RCC 7860 (cell line): ENCODE data around the gene MSH5.

ENCODE experiments used
- DNase-seq: peaks from one replicate; pipeline ENCODE4 v3.0.0-alpha.2; 2015; ENCODE audit warnings: low spot score
- FAIRE-seq: peaks from 2 replicates; lab custom pipeline; 2012; peaks lifted over from hg19 to GRCh38; lab: Jason Lieb, UNC

Gene MSH5

DNA sequence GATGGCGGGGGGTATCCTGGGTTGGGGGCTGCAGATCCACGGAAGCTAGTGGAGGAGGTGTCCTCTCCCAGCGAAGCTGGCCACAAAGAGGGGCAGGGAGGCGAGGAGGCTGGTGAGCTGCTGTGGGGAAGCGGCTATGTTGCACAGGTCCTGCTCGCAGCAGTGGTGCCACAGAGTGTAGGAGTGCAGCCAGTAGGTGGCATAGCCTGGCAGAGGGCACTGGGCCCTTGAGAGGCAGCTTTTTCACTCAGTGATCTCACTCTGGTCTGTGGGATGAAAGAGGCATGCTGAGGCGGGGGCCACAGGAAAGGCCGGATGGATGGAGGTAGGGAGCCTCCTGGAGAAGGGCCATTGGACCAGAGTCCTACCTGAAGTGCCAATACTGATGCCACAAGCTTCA is 27.5 kb upstream of the MSH5 start:
- FAIRE-seq = no peak
- DNase-seq = no peak

DNA sequence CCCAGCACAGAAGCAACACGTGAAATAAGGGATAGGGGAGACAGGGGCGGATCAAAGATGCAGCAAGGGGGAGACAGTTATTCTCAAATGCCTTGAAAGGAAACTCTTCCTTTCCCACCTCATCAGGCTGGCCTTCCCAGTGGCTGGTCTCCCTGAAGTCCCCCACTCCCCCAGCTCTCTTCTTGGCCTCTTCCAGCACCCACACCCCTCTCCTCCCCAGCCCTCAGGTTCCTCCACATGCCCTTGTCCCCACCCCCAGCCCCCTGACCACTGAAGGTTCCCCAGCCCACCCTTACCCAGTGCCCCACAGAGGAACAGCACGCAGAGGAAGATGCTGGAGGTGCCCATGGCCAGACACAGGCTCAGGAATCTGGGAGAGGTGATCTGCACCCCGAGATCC is 26.3 kb upstream of the MSH5 start:
- no peak for DNase-seq
- FAIRE-seq = no peak

DNA sequence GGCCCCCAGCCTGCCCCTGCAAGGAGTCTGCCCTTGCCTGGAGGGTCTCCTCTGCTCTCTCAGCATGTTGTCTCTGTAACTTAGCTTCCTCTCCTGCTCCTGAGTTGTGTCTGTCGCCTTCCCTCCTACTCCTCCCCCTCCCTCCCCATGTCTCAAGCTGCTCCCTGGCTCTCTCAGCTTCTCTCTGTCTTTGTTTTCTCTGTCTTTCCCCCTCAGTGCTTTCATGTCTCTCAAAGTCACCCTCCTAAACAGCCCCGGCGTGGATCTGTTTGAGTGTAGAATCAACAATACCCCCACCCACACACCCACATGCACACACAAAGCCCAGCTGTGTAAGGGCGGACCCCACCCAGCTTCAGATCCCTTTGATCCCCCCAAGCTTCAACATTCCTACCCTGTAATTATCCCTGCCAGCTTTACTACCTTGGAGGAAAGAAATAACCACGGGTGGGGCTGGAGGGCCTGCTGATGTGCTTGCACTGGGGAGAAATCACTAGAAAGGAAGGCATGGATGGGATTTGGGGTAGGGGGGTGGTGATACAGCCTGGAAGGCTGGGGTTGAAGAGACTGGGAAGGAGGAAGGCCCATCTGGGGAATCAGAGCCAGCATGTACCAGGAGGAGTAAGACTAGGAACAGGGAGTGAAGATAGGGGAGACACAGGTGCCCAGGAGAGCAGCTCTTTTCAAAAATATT is 25.7 kb upstream of the MSH5 start:
- no peak for DNase-seq
- FAIRE-seq = no peak

DNA sequence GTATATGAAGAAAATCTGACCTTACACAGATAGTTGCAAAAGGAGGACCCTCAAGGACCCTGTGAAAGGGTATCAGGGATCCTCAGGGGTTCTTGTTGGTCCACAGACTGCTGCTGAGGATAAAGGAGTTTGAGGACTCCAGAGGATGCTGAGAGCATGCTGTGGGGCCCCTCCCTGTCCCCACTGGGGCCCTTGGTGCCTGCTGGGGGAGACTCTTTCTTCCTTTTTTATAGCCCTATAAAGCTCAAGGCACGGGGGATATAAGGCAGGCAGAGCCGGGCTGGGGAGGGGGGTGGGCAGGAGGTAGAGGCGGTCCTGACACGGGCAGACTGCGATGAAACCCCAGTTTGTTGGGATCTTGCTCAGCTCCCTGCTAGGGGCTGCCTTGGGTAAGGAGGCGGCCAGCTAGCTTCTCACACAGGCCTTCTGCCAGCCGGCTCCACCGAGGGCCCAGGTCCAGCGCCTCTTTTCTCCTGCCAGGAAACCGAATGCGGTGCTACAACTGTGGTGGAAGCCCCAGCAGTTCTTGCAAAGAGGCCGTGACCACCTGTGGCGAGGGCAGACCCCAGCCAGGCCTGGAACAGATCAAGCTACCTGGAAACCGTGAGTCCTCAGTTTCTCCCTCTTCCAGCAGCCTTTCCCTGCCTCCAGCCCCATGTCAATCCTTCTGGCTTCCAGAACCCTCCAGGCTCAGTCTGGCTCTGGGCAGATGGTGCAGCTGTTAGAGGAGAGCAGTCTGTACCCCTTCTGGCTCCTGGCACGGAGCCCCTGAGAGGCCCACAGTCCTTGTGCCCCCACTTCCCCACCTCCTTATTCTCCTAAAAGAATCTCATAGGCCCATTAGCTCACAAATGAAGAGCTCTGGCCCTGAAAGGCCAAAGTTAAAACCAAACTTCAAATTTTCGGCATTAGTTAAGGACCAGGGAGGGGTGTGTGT is 24.5 kb upstream of the MSH5 start, which contains the start of gene LY6G6D:
Gene LY6G6D (plus strand): TSS at position 327 of the 937 bp plus-strand sequence. CDS start 8 bp downstream, at position 335.
- FAIRE-seq (no peak), DNase-seq (no peak)

DNA sequence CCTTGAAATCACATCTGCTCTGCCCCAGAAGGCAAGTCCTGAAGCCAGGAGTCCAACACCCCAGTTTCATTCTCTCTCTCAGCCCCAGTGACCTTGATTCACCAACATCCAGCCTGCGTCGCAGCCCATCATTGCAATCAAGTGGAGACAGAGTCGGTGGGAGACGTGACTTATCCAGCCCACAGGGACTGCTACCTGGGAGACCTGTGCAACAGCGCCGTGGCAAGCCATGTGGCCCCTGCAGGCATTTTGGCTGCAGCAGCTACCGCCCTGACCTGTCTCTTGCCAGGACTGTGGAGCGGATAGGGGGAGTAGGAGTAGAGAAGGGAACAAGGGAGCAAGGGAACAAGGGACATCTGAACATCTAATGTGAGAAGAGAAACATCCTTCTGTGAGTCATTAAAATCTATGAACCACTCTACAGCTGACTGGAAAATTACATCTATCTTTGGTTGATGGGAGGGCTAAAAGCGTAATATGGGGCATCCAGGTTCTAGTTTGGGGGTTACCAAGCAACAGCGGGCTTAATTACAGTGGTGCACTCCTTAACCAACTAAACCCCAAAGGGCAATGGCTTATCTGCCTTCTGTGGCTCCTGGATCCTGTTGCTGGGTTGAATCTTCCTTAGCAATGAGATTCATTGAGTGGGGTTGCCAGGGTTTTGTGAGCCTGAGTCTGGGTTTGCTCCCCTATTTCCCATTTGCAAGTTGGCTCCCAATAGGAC is 22.1 kb upstream of the MSH5 start:
- no peak for FAIRE-seq
- DNase-seq = no peak

DNA sequence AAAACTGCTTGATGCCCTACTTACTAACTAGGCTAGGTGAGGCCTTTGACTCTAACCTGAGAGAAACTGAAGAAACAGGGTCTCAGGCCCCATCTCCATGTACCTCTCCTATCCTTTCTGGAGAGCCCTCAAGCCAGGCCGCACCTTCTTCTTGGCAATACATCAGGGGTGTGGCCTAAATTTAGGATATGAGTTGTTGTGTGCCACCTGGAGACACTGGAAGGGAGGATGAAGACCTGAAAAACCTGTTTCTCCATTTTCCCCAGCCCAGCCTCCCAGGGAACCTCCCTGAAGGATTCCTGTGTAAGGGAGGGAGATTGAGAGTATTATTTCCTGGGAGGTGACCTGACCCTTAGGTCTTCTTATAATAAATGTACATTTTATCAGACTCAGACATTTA is 21.5 kb upstream of the MSH5 start:
- DNase-seq (no peak), FAIRE-seq (no peak)

DNA sequence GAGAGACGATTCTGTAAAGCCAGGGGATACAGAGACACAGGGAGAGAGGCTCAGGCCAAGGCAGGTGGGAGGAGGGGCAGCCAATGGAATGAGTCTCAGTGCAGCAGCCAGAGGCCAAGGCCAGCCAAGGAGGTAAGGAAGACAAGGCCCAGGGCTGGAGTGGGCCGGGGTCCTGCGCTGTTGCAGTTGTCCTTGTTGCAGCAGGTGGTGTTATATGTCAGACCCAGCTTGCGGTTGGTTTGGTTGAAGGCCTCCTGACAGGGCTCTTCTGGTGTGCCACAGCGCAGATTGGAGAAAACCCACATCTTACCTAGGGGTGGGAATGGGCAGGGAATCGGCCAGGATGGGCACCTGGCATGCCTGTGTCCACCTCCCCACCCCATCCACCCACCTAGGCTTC is 20.8 kb upstream of the MSH5 start:
- DNase-seq = no peak
- FAIRE-seq = no peak

DNA sequence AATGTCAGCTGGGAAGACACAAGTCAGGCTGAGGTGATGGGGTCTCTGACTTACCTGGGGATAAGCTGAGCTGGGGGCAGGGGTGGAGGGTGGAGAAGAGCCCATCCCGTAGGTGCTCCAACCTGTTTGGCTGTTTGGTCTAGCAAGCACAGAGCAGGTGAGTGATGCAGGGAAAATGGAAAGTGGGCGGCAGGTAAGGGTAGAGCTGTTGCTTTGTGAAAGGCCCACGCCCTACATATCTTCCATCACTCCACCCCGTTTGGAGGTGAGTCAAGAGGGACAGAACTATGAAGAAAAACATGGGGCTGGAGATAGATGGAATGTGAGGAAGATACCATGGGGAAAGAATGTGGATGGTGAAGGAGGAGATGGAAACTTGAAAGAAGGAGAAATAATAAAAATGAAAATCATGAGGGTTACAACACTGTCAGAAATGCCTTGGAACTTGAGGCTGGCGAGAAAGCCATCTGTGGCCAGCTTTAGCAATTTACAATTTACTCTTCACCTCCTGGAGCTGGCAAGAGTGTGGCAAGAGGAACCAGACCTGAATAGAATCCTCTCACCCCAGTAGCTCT is 19.5 kb upstream of the MSH5 start:
- no peak for DNase-seq
- no peak for FAIRE-seq

DNA sequence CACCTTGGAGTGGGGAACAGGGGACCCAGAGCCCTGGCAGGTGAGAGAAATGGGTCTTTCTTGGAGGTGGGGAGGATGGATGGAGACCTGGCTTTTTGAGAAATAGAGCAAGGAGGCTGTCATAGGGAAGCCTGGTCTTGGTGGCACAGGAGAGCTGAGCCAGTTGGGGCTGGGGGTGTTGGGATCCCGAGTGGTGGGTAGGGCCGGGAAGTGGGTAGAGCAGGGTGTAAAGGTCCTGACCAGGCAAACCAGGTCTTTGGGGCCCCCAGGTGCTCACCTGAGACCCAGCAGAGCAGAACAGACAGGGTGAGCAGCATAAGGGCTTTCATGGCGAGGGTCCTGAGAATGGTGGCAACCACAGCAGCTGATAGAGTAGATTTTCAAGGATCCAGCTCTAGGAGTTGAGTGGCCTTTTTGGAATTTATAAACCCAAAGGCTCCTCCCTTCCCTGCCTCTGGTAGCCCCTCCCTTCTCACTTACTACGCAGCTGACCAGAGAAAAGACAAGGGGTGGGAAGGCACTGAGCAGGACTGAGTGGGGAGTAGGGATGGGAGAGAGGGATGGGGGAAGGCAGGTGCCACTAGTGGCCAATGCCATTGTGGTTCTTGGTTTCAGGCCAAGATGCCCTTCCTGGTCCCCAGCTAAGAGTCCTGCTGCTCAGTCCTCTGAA is 18.3 kb upstream of the MSH5 start, which contains the start of gene LY6G6C:
Gene LY6G6C (minus strand): TSS at position 396 of the 670 bp plus-strand sequence. CDS start 67 bp downstream, at position 329.
- no peak for DNase-seq
- FAIRE-seq = no peak

DNA sequence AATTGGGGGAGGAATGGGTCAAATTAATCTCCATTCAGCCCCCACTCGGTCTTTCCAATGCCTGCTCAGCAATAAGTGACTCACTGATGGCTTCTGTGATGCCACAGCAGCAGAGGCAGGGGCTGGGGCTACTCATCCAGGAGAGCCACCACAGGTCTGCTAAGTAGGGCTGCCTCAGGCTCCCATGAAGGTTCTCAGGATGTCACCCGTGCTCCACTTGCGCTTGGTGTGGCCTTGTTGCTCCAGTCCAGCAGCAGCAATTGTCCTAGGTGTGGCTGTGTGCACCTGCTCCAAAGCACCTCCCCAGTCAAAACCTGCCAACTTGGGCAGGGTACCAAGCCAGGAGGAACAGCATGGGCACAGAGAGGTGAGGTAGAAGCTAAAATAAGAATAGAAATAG is 17.6 kb upstream of the MSH5 start:
- DNase-seq (no peak), FAIRE-seq (no peak)

DNA sequence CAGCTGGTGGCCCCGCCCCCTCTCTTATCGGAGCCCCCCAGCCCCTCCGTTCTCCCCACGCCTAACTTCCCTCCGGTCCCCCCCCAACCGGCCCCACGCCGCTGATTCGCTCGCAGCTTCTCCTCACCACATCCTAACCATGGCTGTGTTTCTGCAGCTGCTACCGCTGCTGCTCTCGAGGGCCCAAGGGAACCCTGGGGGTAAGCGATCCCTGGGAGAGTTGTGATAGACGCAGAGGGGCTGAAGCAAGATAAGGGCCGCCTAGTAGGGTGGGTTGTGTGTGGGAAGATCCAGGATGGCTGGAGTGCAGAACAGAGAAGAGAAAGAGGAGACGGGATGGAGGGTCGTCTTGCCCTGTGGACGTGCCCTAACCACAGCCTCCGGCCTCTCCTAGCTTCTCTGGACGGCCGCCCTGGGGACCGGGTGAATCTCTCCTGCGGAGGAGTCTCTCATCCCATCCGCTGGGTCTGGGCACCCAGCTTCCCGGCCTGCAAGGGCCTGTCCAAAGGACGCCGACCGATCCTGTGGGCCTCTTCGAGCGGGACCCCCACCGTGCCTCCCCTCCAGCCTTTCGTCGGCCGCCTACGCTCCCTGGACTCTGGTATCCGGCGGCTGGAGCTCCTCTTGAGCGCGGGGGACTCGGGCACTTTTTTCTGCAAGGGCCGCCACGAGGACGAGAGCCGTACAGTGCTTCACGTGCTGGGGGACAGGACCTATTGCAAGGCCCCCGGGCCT is 16.4 kb upstream of the MSH5 start, which contains the start of gene MPIG6B:
Gene MPIG6B (plus strand): TSS at position 129 of the 735 bp plus-strand sequence. CDS start 11 bp downstream, at position 140.
- FAIRE-seq = no peak

DNA sequence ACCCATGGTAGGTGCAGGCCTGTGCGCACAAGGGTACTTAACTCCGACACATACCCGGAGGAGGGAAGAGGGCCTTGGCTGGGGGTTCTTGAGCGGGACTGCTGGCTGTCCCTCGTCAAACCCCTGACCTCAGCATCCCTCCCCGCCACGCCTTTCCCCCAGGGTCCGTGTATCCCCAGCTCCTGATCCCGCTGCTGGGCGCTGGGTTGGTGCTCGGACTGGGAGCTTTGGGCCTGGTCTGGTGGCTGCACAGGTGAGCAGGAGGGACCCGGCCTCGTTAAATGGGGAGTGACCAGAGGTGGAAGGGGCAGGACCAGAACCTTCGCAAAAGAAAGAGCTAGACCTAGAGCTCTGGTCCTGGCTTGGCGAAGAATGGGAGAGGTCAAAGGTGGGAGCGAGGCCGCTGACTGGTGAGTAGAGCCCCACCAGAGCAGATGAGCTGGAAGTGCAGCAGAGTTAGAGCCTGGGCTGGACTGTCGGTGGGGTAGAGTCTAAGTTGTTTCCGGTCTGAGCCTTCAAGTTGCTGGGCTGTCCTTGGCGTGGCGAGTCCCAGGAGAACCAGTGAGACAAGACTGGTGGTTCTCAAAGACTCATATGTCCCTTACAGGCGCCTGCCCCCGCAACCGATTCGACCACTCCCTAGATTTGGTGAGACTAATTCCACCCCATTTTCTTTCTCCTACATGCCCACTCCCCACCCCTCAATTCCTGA is 15.7 kb upstream of the MSH5 start:
- FAIRE-seq = no peak
- no peak for DNase-seq

More for the DNA sequence above, 16.4 kb upstream of the MSH5 start, which contains the start of gene MPIG6B:
- no peak for DNase-seq

DNA sequence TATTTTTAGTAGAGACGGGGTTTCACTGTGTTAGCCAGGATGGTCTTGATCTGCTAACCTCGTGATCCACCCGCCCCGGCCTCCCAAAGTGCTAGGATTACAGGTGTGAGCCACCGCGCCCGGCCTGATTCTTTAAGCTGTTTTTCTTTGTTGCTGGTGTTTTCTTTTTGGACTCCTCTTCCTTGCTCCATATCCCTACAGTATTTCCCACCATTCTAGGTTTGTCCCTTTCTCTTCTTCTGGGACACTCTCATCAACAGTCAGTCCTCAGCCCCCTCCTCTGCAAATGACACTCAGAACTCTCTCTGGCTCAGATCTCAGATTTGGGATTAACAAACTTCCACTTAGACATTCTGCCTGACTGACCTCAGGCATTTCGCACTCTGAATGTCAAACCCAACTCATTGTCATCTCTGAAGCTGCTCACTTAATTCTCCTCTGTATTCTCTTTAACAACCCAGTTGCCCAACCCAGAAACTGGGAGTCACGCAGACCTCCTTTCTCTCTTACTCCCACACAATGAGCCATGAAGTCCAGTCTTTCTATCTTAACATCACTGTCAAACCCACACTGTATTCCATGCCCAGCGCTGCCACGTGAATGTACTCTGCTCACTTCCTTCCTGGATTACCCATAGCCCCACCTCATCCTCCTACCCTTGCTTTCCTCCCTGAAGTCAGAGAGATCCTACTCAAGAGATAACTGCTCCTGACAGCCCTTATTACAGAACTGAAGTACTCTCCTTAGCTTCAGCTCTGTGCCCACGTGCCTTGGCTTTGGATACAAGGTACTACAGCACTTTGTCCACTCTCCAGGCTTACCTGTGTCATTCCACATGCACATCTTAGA is 14.1 kb upstream of the MSH5 start:
- FAIRE-seq = no peak
- DNase-seq = no peak

DNA sequence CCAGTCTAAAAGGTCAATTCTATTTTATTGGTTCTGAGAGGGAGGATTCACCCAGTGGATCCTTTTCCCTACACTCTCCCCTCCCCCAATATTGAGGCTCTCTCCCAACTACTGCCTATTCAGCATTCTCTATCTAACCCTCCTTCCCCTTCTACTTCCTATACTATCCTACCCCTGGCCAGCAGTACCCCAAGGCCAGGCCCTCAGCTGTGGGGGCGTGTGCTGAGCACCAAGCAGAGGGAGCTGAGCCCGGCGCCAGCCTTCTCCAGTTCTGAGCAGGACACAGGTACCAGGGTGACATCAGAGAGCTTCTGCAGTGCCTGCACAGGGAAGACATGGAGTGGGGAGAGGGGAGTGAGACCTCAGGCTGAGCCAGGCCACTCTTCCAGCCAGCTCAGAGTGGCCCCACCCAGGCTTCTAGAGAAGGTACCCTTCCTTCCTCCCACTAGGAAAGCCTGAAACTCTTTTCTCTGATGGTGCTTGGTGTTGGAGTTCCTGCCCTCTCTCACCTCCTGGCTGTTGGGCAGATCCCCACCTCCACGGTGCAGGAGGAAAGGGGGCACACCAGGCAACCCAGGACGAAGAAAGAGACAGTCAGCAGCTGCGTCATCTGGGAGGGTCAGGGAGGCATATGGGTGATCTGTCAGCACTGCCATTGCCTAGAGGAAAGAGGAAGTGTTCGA is 12.6 kb upstream of the MSH5 start:
- DNase-seq (no peak), FAIRE-seq (no peak)

DNA sequence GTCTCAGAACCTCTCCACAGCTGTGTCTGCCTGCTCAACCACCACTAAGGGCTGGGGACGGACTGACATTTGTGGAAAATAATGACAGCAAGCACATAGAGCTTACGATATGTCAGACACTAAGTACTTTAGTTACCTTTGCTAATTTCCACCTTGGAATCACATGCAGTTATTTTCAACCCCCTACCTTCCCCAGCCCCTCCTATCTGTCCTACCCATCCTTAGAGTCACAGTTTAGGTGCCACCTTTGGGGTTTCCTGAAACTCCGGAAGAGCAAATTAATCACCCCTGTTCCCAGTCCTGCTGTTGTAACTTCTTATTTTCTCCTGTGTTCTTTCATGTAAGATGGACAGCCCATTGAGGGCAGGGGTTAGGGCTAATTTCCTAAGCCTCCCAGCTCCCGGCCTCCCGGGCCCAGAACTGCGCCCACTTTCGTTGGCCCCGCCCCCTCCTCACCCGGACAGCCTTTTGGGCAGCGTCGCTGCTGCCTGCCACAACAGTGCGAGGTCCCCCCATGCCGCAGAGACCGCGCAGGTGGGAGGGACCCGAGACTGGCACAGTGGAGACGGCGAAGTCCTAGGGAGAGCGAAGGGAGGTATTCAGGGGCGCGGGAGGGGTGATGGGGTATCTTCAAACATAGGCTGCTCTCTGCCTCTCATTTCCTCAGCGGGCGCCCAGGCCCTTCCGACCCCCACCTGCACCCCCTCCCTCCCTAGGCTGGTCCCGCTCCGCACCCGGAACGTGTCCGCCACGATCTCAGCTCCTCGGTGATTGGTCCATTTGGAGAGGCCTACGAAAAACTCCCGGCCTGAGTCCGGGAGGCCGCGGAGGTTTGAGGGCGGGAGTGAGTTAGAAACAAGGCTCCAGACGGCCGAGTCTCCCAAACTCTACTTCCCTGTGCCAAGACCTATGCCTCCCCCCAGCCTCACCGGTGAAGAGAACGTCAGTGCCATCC is 11.8 kb upstream of the MSH5 start:
- DNase-seq = no peak
- FAIRE-seq = no peak
